PC-9 (cell line): ENCODE data around the gene LAMB1.

Experiments used
- CTCF ChIP-seq: fragments of 200-600 bp; sonication (generic); conservative IDR thresholded peaks from 2 replicates; pipeline ENCODE4 v1.6.1; 2017; ENCODE audit warnings: mixed run types, antibody characterized with exemption, mild to moderate bottlenecking, moderate library complexity
- EZH2 ChIP-seq: fragments of 200-600 bp; sonication (generic); IDR thresholded peaks from 2 replicates; pipeline ENCODE4 v1.8.0; 2017; ENCODE audit warnings: antibody characterized with exemption, low read depth

GRCh38 chr7:108038986-108039385 is 36.0 kb upstream of the LAMB1 start:
- no peak for TF ChIP-seq EZH2
- TF ChIP-seq CTCF, result no peak
